Stimulated activated CD8-positive, alpha-beta memory T cell treated with anti-CD3 and anti-CD28 coated beads, Interleukin-2, amount 100 ng/mL, for 1 hour (primary cell): ENCODE results near the gene HCN4.

Experiments used
- DNase-seq, 2 donors: peaks; one replicate each; pipeline ENCODE4 v3.0.0-alpha.2; 2020; ENCODE audit warnings: low read depth in 2 of 2

Gene HCN4

GRCh38 chr15:73296609-73297353 lies 72.0 kb downstream of the HCN4 start:
- DNase-seq = no peak

GRCh38 chr15:73295630-73296286 lies 73.0 kb downstream of the HCN4 start:
- no peak for DNase-seq

- no peak for DNase-seq
These were observed 75.0 kb downstream of the HCN4 start for GRCh38 chr15:73293773-73294172.

GRCh38 chr15:73291441-73291840 lies 77.3 kb downstream of the HCN4 start:
- no peak for DNase-seq

GRCh38 chr15:73287019-73287418 lies 81.7 kb downstream of the HCN4 start:
- no peak for DNase-seq

- no peak for DNase-seq
These were observed 82.4 kb downstream of the HCN4 start for GRCh38 chr15:73286311-73286710.

- no peak for DNase-seq
These were observed 84.6 kb downstream of the HCN4 start for GRCh38 chr15:73284090-73284716.

- no peak for DNase-seq
These were observed 85.3 kb downstream of the HCN4 start for GRCh38 chr15:73283366-73283962.

- no peak for DNase-seq
These were observed 86.0 kb downstream of the HCN4 start for GRCh38 chr15:73282567-73283365.

GRCh38 chr15:73275862-73276261 lies 92.9 kb downstream of the HCN4 start:
- DNase-seq = no peak

- DNase-seq = peak; percentile 2 to 8
These were observed 95.4 kb downstream of the HCN4 start for GRCh38 chr15:73273181-73274002.

GRCh38 chr15:73270366-73271097 lies 98.2 kb downstream of the HCN4 start:
- no peak for DNase-seq
